Measurements from ENCODE around the gene OR8G1. TPM values are rescaled to one million over a fixed set of nuclear protein-coding genes. Genes with fewer than 3 reads are reported as not detected.

The OR8G1 gene
- total RNA-seq, 1 donor from 2014 or later, result not detected

DNA sequence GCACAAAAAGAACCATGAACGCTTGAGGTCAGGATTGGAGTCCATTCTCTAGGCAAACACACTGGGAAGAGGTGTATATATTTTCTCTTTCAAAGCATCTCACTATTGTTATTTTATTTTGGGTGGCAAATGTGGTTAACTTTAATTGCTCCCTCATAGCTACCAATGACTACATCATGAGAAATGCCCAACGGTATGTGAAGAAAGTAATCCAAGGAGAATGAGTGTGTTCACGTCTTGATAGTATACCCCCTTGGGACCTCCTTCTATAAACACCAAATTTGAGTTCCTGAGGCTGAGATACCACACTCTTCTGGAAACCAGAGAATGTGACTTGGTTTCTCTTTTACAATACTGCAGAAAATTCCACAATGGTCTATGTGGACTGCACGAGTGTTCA lies 57.0 kb downstream of the OR8G1 start:
- H3K4me1 Mint-ChIP-seq, result no peaks in the 10 kb centered on the region
- H3K36me3 Mint-ChIP-seq, result no peaks in the 10 kb centered on the region
- no peaks in the 10 kb centered on the region for H3K4me1 ChIP-seq
- H3F3A ChIP-seq (ENCODE audit: low read depth), result no peaks in the 10 kb centered on the region
- no peaks in the 10 kb centered on the region for H3K9me3 Mint-ChIP-seq
- no peaks in the 10 kb centered on the region for H3K27me3 ChIP-seq
- DNase-seq (ENCODE audit: low spot score), result no peak
- H3K36me3 ChIP-seq, result no peaks in the 10 kb centered on the region
- no peak for TF ChIP-seq EZH2phosphoT487 (IDR thresholded peaks at IDR 0.05)
- no peak for TF ChIP-seq CTCF (IDR thresholded peaks at IDR 0.05)
- TF ChIP-seq EZH2 (IDR thresholded peaks at IDR 0.05), result no peak
- H3K27me3 Mint-ChIP-seq (ENCODE audit: insufficient read depth, low read depth), result no peaks in the 10 kb centered on the region
- H2AFZ ChIP-seq (replicated peaks), result no peak overlapping the region
- H3K4me3 Mint-ChIP-seq, result no peak overlapping the region
- no peak overlapping the region for H3K27ac Mint-ChIP-seq
- H3K4me3 ChIP-seq, result no peak overlapping the region
- H3K79me2 ChIP-seq (ENCODE audit: low read depth), result no peaks in the 10 kb centered on the region
- no peak overlapping the region for H3K9ac ChIP-seq
- no peaks in the 10 kb centered on the region for H4K20me1 ChIP-seq (ENCODE audit: low read depth)
- no peak overlapping the region for H3K27ac ChIP-seq
- no peaks in the 10 kb centered on the region for H3K9me3 ChIP-seq (ENCODE audit: low read depth)
- no peak overlapping the region for H3K4me2 ChIP-seq

- H3K27ac ChIP-seq, result no peak overlapping the region
- Mint-ChIP-seq H3K27me3 (ENCODE audit: insufficient read depth, low read depth) (no peaks in the 10 kb centered on the region), H3K4me3 (no peak overlapping the region), H3K9me3 (no peaks in the 10 kb centered on the region), H3K36me3 (no peaks in the 10 kb centered on the region), H3K4me1 (no peaks in the 10 kb centered on the region), H3K27ac (no peak overlapping the region)
- H3F3A ChIP-seq (ENCODE audit: low read depth), result no peaks in the 10 kb centered on the region
- no peak overlapping the region for H2AFZ ChIP-seq (replicated peaks)
- H3K4me2 ChIP-seq, result no peak overlapping the region
- H3K79me2 ChIP-seq (ENCODE audit: low read depth), result no peaks in the 10 kb centered on the region
- no peak for TF ChIP-seq EZH2 (IDR thresholded peaks at IDR 0.05)
- no peak for TF ChIP-seq EZH2phosphoT487 (IDR thresholded peaks at IDR 0.05)
- no peak for TF ChIP-seq CTCF (IDR thresholded peaks at IDR 0.05)
- H3K4me1 ChIP-seq, result no peaks in the 10 kb centered on the region
- H3K4me3 ChIP-seq, result no peak overlapping the region
- no peaks in the 10 kb centered on the region for H4K20me1 ChIP-seq (ENCODE audit: low read depth)
- no peaks in the 10 kb centered on the region for H3K27me3 ChIP-seq
- no peaks in the 10 kb centered on the region for H3K9me3 ChIP-seq (ENCODE audit: low read depth)
- H3K36me3 ChIP-seq, result no peaks in the 10 kb centered on the region
- no peak for DNase-seq (ENCODE audit: low spot score)
- no peak overlapping the region for H3K9ac ChIP-seq
Observed at GRCh38 chr11:124301548-124301947, 60.7 kb downstream of the OR8G1 start.

DNA sequence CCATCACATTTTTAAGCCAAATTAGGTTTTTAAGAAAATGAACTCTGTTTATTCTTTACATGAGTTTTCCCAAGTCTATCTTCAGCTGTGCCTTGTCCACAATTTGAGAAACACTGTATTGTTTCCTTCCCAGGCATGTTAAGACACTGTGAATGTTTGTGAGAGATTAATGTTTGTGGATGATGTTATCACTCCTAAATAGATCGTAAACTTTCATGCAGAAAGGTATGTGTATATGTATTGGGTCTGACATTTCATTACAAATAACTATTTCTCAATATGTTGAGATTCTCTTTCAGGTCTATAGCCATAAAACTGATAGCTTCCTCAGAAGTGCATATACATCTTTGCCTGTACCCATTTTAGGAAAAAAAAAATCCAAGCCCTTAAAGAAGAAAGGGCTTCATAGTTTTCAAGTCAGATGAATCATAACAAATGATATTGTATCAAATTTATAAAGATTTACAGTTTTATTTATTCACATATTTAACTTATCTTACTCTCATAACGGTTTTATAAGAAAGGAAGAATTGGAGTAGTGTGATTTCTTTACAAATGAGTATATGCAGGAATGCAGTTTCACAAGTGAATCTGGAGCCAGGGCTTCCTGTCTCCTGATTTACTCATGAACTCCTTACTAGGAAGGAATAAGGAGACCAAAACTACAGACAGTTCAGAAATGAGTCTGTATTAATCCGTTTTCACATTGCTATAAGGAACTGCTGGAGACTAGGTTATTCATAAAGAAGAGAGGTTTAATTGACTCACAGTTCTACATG lies 61.6 kb downstream of the OR8G1 start:
- Histone ChIP-seq H3K27ac (no peak overlapping the region), H3F3A (ENCODE audit: low read depth) (no peaks in the 10 kb centered on the region), H3K4me1 (no peaks in the 10 kb centered on the region), H3K9ac (no peak overlapping the region), H4K20me1 (ENCODE audit: low read depth) (no peaks in the 10 kb centered on the region), H3K79me2 (ENCODE audit: low read depth) (no peaks in the 10 kb centered on the region), H3K4me2 (no peak overlapping the region), H3K4me3 (no peak overlapping the region), H3K27me3 (no peaks in the 10 kb centered on the region), H3K9me3 (ENCODE audit: low read depth) (no peaks in the 10 kb centered on the region), H2AFZ (replicated peaks) (peak overlapping the region; percentile 14), H3K36me3 (no peaks in the 10 kb centered on the region)
- no peaks in the 10 kb centered on the region for H3K4me1 Mint-ChIP-seq
- H3K27ac Mint-ChIP-seq, result no peak overlapping the region
- TF ChIP-seq CTCF (IDR thresholded peaks at IDR 0.05) (no peak), EZH2 (IDR thresholded peaks at IDR 0.05) (no peak)
- no peaks in the 10 kb centered on the region for H3K9me3 Mint-ChIP-seq
- no peaks in the 10 kb centered on the region for H3K36me3 Mint-ChIP-seq
- DNase-seq (ENCODE audit: low spot score), result no peak
- no peak overlapping the region for H3K4me3 Mint-ChIP-seq
- no peaks in the 10 kb centered on the region for H3K27me3 Mint-ChIP-seq (ENCODE audit: insufficient read depth, low read depth)

Other genes with a start within 250 kb of the OR8G1 start
- gene OR10G6, start 245.9 kb upstream of the OR8G1 start, total RNA-seq (ENCODE audit: low replicate concordance), result not detected in 2 replicates
- not detected in 2 replicates for gene OR10G4, start 228.1 kb upstream of the OR8G1 start, total RNA-seq (ENCODE audit: low replicate concordance)
- not detected in 2 replicates for gene OR10G9, start 218.1 kb upstream of the OR8G1 start, total RNA-seq (ENCODE audit: low replicate concordance)
- not detected in 2 replicates for gene OR10G8, start 214.3 kb upstream of the OR8G1 start, total RNA-seq (ENCODE audit: low replicate concordance)
- gene OR10G7, start 199.8 kb upstream of the OR8G1 start, total RNA-seq (ENCODE audit: low replicate concordance), result not detected in 2 replicates
- 24.5 and 27.3 TPM in 2 replicates for gene VWA5A, start 125.6 kb upstream of the OR8G1 start, total RNA-seq (ENCODE audit: low replicate concordance)
- gene OR10D3, start 57.8 kb upstream of the OR8G1 start, total RNA-seq (ENCODE audit: low replicate concordance), result not detected in 2 replicates
- not detected in 2 replicates for gene OR8G5, start 15.3 kb downstream of the OR8G1 start, total RNA-seq (ENCODE audit: low replicate concordance)
- gene OR8D1, start 72.9 kb downstream of the OR8G1 start, total RNA-seq (ENCODE audit: low replicate concordance), result not detected in 2 replicates
- not detected in 2 replicates for gene OR8D2, start 79.1 kb downstream of the OR8G1 start, total RNA-seq (ENCODE audit: low replicate concordance)
- not detected in 2 replicates for gene OR8B2, start 143.4 kb downstream of the OR8G1 start, total RNA-seq (ENCODE audit: low replicate concordance)
- not detected in 2 replicates for gene OR8B3, start 157.9 kb downstream of the OR8G1 start, total RNA-seq (ENCODE audit: low replicate concordance)
- not detected in 2 replicates for gene OR8B4, start 183.8 kb downstream of the OR8G1 start, total RNA-seq (ENCODE audit: low replicate concordance)
- gene OR8B8, start 204.6 kb downstream of the OR8G1 start, total RNA-seq (ENCODE audit: low replicate concordance), result not detected in 2 replicates

All from neural progenitor cell (in vitro differentiated cells).